Duodenal mucosa (tissue), 2 donors: ENCODE data around the gene DNAJC5.
A peak's percentile ranks its signal among the peaks of the same experiment; 100 is the strongest.

Experiments used
- H3K27ac ChIP-seq: one replicate; pipeline ENCODE4 v1.7.0; 2013; ENCODE audit warnings: low read depth, low read length
- H3K27me3 ChIP-seq, 2 donors: one replicate each; pipeline ENCODE4 v1.7.0; 2013; ENCODE audit warnings: low read length in 2 of 2, control low read depth in 1 of 2; ENCODE audit not compliant: insufficient read depth in 2 of 2, control insufficient read depth in 1 of 2
- H3K36me3 ChIP-seq, 2 donors: one replicate each; pipeline ENCODE4 v1.7.0; 2013; ENCODE audit warnings: low read length in 2 of 2, control low read depth in 1 of 2; ENCODE audit not compliant: insufficient read depth in 2 of 2, control insufficient read depth in 1 of 2
- H3K4me1 ChIP-seq, 2 donors: one replicate each; pipeline ENCODE4 v1.7.0; 2013; ENCODE audit warnings: low read length in 2 of 2, control low read depth in 1 of 2; ENCODE audit not compliant: insufficient read depth in 2 of 2, control insufficient read depth in 1 of 2
- H3K4me3 ChIP-seq, 2 donors: one replicate each; pipeline ENCODE4 v1.7.0; 2013; ENCODE audit warnings: low read length in 2 of 2, low read depth in 1 of 2
- H3K9ac ChIP-seq, 2 donors: one replicate each; pipeline ENCODE4 v1.7.0; 2013; ENCODE audit warnings: low read length in 2 of 2, low read depth in 1 of 2
- H3K9me3 ChIP-seq, 2 donors: one replicate each; pipeline ENCODE4 v1.7.0; 2013; ENCODE audit warnings: low read length in 2 of 2, control low read depth in 1 of 2; ENCODE audit not compliant: control insufficient read depth in 1 of 2

The DNAJC5 gene

DNA sequence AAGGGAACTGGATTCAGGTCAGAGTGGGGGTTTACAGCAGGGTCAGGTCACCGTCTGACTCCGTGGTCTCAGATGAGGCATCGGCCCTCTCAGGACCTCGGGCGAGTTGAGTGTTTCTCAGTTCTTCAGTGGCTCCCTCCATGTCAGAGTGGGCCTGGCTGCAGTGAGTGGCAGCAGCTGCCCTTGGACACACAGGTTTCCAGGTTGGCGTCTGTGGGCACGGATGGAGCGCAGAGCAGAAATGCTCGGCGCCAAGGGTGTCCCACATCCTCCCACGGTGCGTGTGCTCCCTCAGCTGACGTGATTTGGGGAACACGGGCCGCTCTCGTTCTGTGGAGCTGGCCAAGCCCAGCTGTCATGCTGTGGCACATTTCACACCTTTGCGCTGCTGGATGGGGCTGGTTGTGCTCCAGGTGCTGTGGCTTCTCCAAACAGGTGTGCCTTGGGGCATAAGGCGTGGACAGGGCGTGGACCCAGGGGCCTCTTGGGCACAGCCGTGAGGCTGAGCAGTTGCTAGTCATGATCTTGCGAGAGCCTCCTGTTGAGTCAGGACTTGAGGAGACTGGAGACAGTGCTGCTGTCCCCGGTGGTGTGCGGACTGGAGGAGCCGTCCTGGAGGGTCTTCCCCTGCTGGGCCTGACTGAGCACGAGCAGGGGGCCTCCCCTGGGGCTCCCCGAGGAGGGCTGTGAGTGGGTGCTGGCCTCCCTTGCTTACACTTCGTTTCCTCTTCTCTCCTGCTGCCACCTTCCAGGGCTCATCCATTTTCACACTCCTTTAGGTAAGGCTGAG lies 9.5 kb upstream of the DNAJC5 start:
- Histone ChIP-seq H3K27ac (no peak overlapping the region), H3K9ac (no peak overlapping the region), H3K36me3 (peaks cover 37 to 68% of the 10 kb centered on the region in 2 donors), H3K4me1 (peaks cover 40 to 44% of the 10 kb centered on the region in 2 donors), H3K27me3 (no peaks in the 10 kb centered on the region), H3K4me3 (no peak overlapping the region), H3K9me3 (no peaks in the 10 kb centered on the region)

DNA sequence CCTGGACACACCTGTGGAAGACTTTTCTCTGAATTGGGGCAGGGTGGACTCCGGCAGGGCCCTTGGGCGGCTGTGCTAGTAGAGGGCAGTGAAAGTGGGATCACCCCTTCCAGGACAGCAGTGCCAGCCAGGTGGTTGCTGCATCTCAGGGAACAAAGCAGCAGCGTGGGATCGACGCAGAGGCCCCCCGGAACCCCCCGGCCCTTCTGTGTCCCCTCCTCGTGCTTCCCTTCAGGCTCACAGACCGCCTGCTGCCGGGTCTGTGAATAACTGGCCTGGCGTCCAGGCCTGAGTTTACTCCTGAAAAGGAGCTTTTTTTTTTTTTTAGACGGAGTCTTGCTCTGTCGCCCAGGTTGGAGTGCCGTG lies 8.9 kb upstream of the DNAJC5 start:
- Histone ChIP-seq H3K27me3 (no peaks in the 10 kb centered on the region), H3K9me3 (no peaks in the 10 kb centered on the region), H3K27ac (no peak overlapping the region), H3K4me3 (no peak overlapping the region), H3K4me1 (peaks cover 45 to 49% of the 10 kb centered on the region in 2 donors), H3K9ac (no peak overlapping the region), H3K36me3 (peaks cover 41 to 73% of the 10 kb centered on the region in 2 donors)

DNA sequence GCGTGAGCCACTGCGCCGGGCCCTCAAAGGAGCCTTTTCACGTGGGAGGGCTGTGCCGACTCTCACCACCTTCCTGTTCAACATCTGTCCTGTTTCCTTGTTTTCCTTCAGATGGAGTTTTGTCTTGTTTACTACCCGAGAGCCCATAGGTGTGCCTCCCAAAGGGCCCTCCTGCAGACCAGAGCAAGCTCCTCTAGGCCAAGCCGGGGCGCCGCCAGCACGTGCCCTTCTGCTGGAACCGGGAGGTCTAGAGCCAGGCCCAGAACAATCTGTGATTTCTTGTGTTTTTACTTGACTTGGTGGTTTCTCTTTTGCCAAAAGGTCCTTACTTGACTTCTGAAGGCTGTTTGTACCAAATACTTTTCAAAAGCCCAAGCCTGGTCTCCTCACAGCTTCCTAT lies 8.0 kb upstream of the DNAJC5 start:
- Histone ChIP-seq H3K36me3 (peaks cover 42 to 73% of the 10 kb centered on the region in 2 donors), H3K4me1 (peaks cover 38 to 46% of the 10 kb centered on the region in 2 donors), H3K9ac (no peak overlapping the region), H3K4me3 (no peak overlapping the region), H3K9me3 (no peaks in the 10 kb centered on the region), H3K27me3 (no peaks in the 10 kb centered on the region), H3K27ac (no peak overlapping the region)

DNA sequence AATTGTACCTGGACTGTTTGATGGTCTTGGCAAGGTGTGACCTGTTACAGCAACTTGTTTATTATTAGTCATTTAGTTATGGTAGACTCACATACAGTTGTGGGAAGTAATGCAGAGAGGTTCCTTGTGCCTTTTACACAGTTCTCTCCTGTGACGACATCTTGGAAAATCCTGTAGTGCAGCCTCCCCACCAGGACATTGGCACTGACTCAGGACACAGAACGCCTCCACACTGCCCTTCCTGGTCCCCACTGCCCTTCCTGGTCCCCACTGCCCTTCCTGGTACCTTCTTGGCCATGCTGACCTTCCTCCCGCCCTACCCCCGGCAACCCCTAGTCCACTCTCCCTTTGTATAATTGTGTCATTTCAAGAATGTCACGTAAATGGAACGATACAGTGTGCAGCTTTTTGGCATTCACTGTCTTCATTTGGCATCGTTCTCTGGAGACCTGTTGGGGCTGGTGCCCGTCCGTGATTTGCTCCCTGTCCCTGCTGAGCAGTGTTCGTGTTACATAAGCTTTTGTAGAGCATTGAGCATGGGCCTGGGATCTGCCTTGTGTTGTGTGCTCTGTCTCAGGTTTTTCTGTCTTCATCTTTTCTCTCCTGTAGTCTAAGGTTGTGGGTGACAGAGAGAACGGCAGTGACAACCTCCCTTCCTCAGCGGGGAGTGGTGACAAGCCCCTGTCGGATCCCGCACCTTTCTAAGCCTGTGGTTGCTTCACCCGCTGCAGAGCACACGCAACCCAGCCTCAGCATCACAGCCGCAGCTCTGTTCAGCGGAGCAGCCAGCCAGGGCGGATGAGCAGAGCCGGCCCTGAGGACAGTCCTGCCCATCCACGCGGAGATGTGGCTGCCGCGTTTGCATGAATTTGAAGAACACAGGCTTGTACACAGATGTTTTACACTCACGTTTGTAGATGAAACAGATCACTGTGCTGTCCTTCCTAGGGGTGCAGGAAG lies 5.4 kb upstream of the DNAJC5 start:
- peak overlapping the region in 1 of 2 donors; percentile 47 for H3K9ac ChIP-seq
- H3K9me3 ChIP-seq: no peaks in the 10 kb centered on the region
- H3K27me3 ChIP-seq: no peaks in the 10 kb centered on the region
- H3K4me1 ChIP-seq: peaks cover 58% of the 10 kb centered on the region in 2 donors
- peaks cover 34 to 52% of the 10 kb centered on the region in 2 donors for H3K36me3 ChIP-seq
- no peak overlapping the region for H3K4me3 ChIP-seq
- H3K27ac ChIP-seq: peak overlapping the region; percentile 34

DNA sequence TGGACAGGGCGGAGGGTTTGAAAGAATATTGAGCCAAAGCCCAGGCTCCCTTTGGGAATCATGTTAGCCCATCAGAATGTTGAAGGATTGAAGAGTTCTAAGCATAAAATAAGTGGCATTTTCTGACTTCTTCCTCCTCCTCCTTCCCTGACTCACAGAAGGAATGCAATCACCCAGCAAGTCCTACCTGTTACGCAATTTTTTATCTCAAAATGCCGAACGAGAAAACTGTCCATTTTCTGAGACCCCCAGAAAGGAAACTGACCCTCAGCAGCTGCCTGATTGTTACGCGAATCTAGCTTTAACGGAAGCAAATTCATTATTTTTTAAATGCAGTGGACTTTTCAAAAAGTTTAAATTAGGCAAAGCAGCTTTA lies 4.7 kb upstream of the DNAJC5 start:
- H3K36me3 ChIP-seq: peaks cover 31 to 46% of the 10 kb centered on the region in 2 donors

DNA sequence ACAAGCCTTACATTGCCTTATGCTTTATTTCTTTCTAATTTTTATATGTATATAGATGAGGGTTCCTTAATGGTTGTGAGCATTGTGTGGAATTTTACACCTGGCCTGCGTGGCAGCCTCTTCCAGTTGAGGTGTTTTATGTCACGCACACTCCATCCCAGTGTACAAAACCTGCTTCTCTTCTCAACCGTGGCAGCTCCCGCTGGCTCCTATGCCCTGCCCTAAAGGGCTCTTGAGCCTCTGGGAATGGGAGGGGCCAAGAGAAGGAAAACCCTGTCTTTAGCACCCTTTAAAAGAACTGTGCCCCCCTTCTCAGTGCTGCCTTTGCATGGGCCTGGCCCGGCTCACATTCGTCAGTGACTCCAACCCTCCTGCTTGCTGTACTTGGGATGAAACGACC lies 4.3 kb upstream of the DNAJC5 start:
- H3K36me3 ChIP-seq: peaks cover 27 to 42% of the 10 kb centered on the region in 2 donors
- H3K27me3 ChIP-seq: no peaks in the 10 kb centered on the region
- no peaks in the 10 kb centered on the region for H3K9me3 ChIP-seq
- H3K4me1 ChIP-seq: peaks cover 50 to 51% of the 10 kb centered on the region in 2 donors
- peak overlapping the region; percentile 38 to 44 for H3K9ac ChIP-seq
- H3K4me3 ChIP-seq: peak overlapping the region; percentile 13 to 49
- H3K27ac ChIP-seq: peak overlapping the region; percentile 75

More for the DNA sequence above, 4.7 kb upstream of the DNAJC5 start:
- Histone ChIP-seq H3K27ac (peak overlapping the region; percentile 34), H3K27me3 (no peaks in the 10 kb centered on the region), H3K4me3 (no peak overlapping the region), H3K9me3 (no peaks in the 10 kb centered on the region), H3K4me1 (peaks cover 54 to 55% of the 10 kb centered on the region in 2 donors), H3K9ac (peak overlapping the region in 1 of 2 donors; percentile 38)

DNA sequence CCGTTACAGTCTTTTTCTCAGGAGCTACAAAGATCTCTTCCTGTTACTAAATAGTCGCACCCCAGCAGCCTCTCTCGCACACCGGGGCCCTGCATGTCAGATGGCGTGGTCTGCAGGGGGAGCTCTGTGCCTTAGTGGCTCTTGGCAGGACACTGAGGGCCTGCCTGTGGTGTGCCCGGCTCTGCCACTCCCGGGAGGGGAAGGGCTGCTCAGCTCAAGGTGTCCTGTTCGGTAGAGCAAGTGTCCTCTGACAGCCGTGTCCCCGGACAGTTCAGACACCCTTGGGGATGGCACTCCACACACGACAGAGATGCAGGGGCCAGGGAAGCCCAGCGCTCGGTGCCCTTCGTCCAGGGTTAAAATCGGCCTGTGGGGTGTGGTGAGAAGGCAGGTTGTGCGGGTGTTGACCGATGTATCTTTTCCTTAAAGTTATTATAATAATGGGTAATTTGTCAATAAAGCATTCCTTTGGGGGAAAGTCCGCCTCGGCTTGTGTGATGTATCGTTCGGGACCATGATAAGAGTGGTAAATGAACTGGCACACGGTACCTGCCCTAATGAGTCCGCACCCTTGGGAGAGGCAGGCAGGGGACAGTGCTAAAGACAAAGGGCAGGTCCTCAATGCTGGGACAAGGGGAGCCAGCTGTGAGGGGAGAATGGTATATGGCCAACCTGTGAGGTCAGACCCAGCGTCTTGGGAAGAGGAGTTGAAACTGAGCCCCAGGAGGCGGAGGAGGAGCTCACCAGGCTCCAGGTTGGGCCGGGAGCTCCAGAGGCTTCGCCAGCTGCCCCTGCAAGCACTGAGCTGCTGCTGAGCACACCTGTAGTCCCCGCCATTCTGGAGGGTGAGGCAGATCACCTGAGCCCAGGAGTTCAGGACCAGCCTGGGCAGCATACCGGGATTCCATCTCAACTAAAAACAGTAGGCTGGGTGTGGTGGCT lies 3.6 kb upstream of the DNAJC5 start:
- Histone ChIP-seq H3K27me3 (no peaks in the 10 kb centered on the region), H3K4me1 (peaks cover 50 to 53% of the 10 kb centered on the region in 2 donors)

DNA sequence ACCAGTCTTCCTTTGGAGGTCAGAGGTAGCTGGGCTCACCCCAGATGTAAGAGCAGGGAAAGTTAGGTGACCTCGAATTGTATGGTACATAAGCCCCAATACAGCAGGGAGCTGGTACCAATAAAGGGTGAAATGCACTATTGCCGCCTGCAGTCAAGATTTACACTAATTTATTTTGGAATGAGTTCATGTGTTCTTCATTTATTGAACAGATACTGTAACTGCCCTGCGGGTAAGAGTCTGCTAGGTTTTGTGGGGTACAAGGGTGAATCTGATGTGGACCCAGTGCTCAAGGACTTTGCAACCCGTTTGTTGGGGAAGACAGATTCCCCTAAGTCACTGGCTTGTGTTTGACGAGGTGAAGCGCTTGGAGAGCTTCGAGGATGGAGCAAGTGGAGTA lies 2.5 kb upstream of the DNAJC5 start:
- Histone ChIP-seq H3K4me1 (peaks cover 56 to 63% of the 10 kb centered on the region in 2 donors), H3K27me3 (no peaks in the 10 kb centered on the region), H3K27ac (no peak overlapping the region), H3K9ac (no peak overlapping the region), H3K4me3 (no peak overlapping the region), H3K9me3 (no peaks in the 10 kb centered on the region), H3K36me3 (peaks cover 15 to 29% of the 10 kb centered on the region in 2 donors)

More for the DNA sequence above, 3.6 kb upstream of the DNAJC5 start:
- Histone ChIP-seq H3K36me3 (peaks cover 23 to 37% of the 10 kb centered on the region in 2 donors), H3K4me3 (peak overlapping the region; percentile 28 to 49), H3K9ac (peak overlapping the region; percentile 38 to 44), H3K27ac (peak overlapping the region; percentile 75), H3K9me3 (no peaks in the 10 kb centered on the region)

DNA sequence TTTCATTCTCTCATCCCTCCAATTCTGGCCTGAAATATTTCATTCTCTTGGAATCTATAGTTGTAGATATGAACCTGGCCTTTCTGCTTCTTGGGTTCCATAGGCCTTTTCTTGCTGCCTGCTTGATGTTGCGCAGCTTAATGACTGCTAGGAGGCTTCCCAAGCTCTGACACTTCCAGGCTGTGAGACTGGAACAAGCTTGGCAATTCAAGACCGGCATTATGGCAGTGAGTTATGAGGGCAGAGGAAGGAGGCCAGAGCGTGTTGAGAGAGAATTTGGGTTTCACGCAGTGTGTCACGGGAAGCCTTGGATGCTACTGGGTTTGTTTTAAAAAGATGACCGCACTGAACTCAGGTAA lies 948 bp upstream of the DNAJC5 start:
- H3K9me3 ChIP-seq: no peaks in the 10 kb centered on the region
- peak overlapping the region; percentile 70 to 76 for H3K4me3 ChIP-seq
- H3K27ac ChIP-seq: no peak overlapping the region
- no peaks in the 10 kb centered on the region for H3K27me3 ChIP-seq
- peak overlapping the region; percentile 31 to 68 for H3K9ac ChIP-seq
- peaks cover 59 to 69% of the 10 kb centered on the region in 2 donors for H3K4me1 ChIP-seq
- H3K36me3 ChIP-seq: peaks cover 9 to 23% of the 10 kb centered on the region in 2 donors
